DND-41 (cell line): Measurements from ENCODE around the gene MCF2L.

Source experiments
- EZH2 ChIP-seq: IDR thresholded peaks from 3 replicates; pipeline ENCODE4 v1.6.1; 2012; ENCODE audit warnings: borderline replicate concordance, low read depth, mild to moderate bottlenecking, moderate library complexity, low read length, inconsistent platforms; ENCODE audit not compliant: severe bottlenecking
- TF ChIP-seq, protein P1 (sequence below): IDR thresholded peaks from 2 replicates; pipeline ENCODE4 v1.5.1; 2012; ENCODE audit warnings: borderline replicate concordance, low read length, moderate library complexity, mild to moderate bottlenecking; ENCODE audit not compliant: poor library complexity, severe bottlenecking; ENCODE audit errors: extremely low read depth

DNA sequence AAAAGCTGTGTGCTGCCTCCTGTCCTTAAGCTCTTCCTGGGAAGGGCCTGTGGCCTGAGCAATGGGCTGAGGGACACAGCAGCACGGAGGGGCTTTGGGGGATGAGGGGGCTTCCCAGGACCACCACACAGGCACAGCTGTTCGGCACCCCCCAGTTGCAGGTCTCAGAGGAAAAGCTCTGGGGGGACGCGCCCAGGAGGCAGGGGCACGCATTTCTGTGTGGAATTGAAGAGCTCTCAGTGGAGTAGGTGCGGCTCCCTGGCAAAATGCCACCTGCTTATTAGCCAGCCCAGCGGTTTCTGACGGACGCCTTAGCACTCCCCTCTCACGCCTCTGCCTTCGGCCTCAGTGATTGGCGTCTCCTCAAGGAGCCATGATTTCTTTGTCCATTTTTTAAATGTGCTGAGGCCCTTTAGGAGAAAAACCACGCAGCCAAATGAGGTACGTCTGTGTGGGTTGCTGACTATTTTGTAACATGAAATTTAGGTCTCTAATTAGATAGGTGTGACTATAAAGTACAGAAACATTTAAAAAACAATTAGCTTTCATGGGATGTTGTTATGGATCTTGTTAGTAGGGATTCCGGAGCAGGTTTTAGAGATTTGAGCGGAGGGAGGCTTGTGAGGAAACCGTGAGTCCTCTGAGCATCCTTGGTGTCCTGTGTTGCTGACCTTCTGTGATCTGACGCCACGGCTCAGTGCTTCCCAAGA, 4.0 kb downstream of the MCF2L start:
- TF ChIP-seq, protein P1, sequence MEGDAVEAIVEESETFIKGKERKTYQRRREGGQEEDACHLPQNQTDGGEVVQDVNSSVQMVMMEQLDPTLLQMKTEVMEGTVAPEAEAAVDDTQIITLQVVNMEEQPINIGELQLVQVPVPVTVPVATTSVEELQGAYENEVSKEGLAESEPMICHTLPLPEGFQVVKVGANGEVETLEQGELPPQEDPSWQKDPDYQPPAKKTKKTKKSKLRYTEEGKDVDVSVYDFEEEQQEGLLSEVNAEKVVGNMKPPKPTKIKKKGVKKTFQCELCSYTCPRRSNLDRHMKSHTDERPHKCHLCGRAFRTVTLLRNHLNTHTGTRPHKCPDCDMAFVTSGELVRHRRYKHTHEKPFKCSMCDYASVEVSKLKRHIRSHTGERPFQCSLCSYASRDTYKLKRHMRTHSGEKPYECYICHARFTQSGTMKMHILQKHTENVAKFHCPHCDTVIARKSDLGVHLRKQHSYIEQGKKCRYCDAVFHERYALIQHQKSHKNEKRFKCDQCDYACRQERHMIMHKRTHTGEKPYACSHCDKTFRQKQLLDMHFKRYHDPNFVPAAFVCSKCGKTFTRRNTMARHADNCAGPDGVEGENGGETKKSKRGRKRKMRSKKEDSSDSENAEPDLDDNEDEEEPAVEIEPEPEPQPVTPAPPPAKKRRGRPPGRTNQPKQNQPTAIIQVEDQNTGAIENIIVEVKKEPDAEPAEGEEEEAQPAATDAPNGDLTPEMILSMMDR: no peak
- no peak for TF ChIP-seq EZH2
